ENCODE results near the gene PIGU. TPM values are rescaled to one million over a fixed set of nuclear protein-coding genes. Genes with fewer than 3 reads are reported as not detected.
"Not testable (repeated sequence)": the region's sequence is repeated elsewhere in the genome, so short reads cannot be mapped to it uniquely, and the experiment has no call there.

Gene PIGU
- total and polyA plus RNA-seq, 7 donors = 6.6 to 26.8 (median 11.1) TPM

GRCh38 chr20:34516247-34517113, 160.4 kb downstream of the PIGU start, which contains the start of gene DYNLRB1:
Gene DYNLRB1, plus strand, starts transcription at chr20:34516422. Its CDS starts 37 bp downstream, at chr20:34516459.
- peaks cover 0 to 58% (median 33%) of the 10 kb centered on the region in 4 donors for H3K4me1 ChIP-seq
- intact Hi-C loops (cut with DNase I) = loop anchor here (2.0 kb wide), 1 partner anchor 42 kb away; the partner anchor contains the start of gene MAP1LC3A

GRCh38 chr20:34515484-34516246, 161.2 kb downstream of the PIGU start:
- peak; percentile 70 for DNase-seq
- Histone ChIP-seq H3K27me3 (no peaks in the 10 kb centered on the region), H3K4me1 (peaks cover 0 to 50% (median 31%) of the 10 kb centered on the region in 4 donors), H3K4me3 (peak overlapping the region; percentile 51 to 78 (median 67)), H3K36me3 (peaks cover 0 to 20% (median 4%) of the 10 kb centered on the region in 4 donors), H3K9me3 (no peaks in the 10 kb centered on the region), H3K27ac (peak overlapping the region; percentile 83 to 98 (median 92))
- intact Hi-C loops (cut with DNase I) = loop anchor here (2.0 kb wide), 1 partner anchor 43 kb away; the partner anchor contains the start of gene MAP1LC3A
- peak in 1 of 4 donors; percentile 4 for TF ChIP-seq POLR2AphosphoS5 (IDR thresholded peaks at IDR 0.05)
- TF ChIP-seq CTCF (IDR thresholded peaks at IDR 0.05) = no peak
- 1% methylated on average over 36 of the region's 36 CpGs for WGBS, 2 donors

More at GRCh38 chr20:34516247-34517113, 160.4 kb downstream of the PIGU start, which contains the start of gene DYNLRB1:
- no peaks in the 10 kb centered on the region for H3K27me3 ChIP-seq
- H3K27ac ChIP-seq = peak within 1 kb of the TSS; percentile 83 to 98 (median 92)
- no peaks in the 10 kb centered on the region for H3K9me3 ChIP-seq
- DNase-seq = peak; percentile 99
- TF ChIP-seq POLR2A (IDR thresholded peaks at IDR 0.05) = peak; percentile 78 to 90
- TF ChIP-seq POLR2AphosphoS5 (IDR thresholded peaks at IDR 0.05) = peak; percentile 93 to 98 (median 94)
- TF ChIP-seq EP300 (IDR thresholded peaks at IDR 0.05) = no peak
- peak within 1 kb of the TSS; percentile 51 to 78 (median 67) for H3K4me3 ChIP-seq
- peaks cover 0 to 15% (median 3%) of the 10 kb centered on the region in 4 donors for H3K36me3 ChIP-seq
- WGBS, 2 donors = 0 to 1% methylated on average over 59 of the region's 59 CpGs

- peaks cover 0 to 17% (median 5%) of the 10 kb centered on the region in 4 donors for H3K36me3 ChIP-seq
- H3K4me1 ChIP-seq = peaks cover 0 to 45% (median 31%) of the 10 kb centered on the region in 4 donors
- intact Hi-C loops (cut with DNase I) = no loop called here
- TF ChIP-seq POLR2A (IDR thresholded peaks at IDR 0.05) = no peak
- no peak for TF ChIP-seq CTCF (IDR thresholded peaks at IDR 0.05)
- no peak for TF ChIP-seq EP300 (IDR thresholded peaks at IDR 0.05)
- TF ChIP-seq POLR2AphosphoS5 (IDR thresholded peaks at IDR 0.05) = no peak
- H3K4me3 ChIP-seq = peak overlapping the region; percentile 51 to 78 (median 67)
- 15 to 20% methylated on average over 19 of the region's 19 CpGs for WGBS, 2 donors
- DNase-seq = no peak
- H3K27ac ChIP-seq = peak overlapping the region; percentile 83 to 98 (median 92)
- no peaks in the 10 kb centered on the region for H3K9me3 ChIP-seq
- H3K27me3 ChIP-seq = no peaks in the 10 kb centered on the region
Observed at GRCh38 chr20:34514897-34515483, 161.9 kb downstream of the PIGU start.

GRCh38 chr20:34514034-34514433, 162.9 kb downstream of the PIGU start:
- Histone ChIP-seq H3K4me1 (peaks cover 0 to 37% (median 29%) of the 10 kb centered on the region in 4 donors), H3K36me3 (peaks cover 3 to 20% (median 5%) of the 10 kb centered on the region in 4 donors)
- H3K27me3 ChIP-seq; H3K9me3 ChIP-seq; intact Hi-C loops (cut with DNase I); DNase-seq; H3K27ac ChIP-seq; H3K4me3 ChIP-seq: not testable (repeated sequence)
- WGBS, 2 donors = 96 to 97% methylated on average over 17 of the region's 17 CpGs

GRCh38 chr20:34512955-34513419, 163.9 kb downstream of the PIGU start:
- Histone ChIP-seq H3K36me3 (peaks cover 4 to 31% (median 8%) of the 10 kb centered on the region in 4 donors), H3K27ac (no peak overlapping the region), H3K27me3 (no peaks in the 10 kb centered on the region), H3K4me1 (peaks cover 0 to 27% (median 20%) of the 10 kb centered on the region in 4 donors), H3K4me3 (no peak overlapping the region), H3K9me3 (no peaks in the 10 kb centered on the region)
- intact Hi-C loops (cut with DNase I) = no loop called here
- TF ChIP-seq POLR2A (IDR thresholded peaks at IDR 0.05) = no peak
- TF ChIP-seq POLR2AphosphoS5 (IDR thresholded peaks at IDR 0.05) = no peak
- no peak for TF ChIP-seq CTCF (IDR thresholded peaks at IDR 0.05)
- TF ChIP-seq EP300 (IDR thresholded peaks at IDR 0.05) = no peak
- no peak for DNase-seq
